Measurements from ENCODE around the gene SYTL1. TPM values are rescaled to one million over a fixed set of nuclear protein-coding genes. Genes with fewer than 3 reads are reported as not detected.

Gene SYTL1
- total and polyA plus RNA-seq, 9 of the 15 experiments (the other 6 are each of a cell fraction or from before 2014, with no cell fraction given), result 0.04 to 9.3 (median 1.7) TPM

DNA sequence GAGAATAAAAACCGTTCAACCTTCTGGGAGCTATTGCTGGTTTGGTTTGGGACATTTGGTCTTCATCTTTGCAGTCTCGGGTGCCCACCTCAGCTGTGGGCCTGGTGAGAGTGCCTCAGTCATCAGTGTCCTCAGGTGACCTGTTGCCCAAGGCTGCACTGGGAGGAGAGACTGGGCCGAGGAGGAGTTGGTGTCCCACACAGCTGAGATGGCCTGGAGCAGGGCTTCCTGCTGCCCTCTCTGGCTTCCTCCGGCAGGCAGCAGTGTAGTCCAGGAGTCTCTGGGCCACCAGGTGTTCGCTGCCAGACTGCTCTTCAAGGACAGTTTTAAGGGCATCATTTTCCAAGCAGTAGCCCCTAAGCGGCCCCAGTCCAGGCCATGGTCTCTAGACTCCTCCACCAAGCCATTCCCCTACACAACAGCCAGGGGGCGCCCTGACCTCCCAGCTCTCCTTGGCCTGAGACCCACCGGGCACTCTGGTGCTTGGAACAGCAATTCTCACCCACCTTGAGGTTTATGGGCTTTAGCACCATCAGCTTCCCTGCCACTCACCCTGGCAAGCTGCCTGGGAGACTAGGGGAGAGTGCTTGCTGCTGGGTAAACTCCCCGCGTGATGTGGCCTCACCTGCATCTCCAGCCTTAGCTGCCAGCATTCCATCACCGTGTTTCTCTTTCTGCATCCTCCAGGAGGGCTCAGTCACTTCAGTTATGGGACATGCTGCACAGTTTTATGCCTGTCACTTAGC lies 9.1 kb upstream of the SYTL1 start (continued):
- TF ChIP-seq, protein P1, sequence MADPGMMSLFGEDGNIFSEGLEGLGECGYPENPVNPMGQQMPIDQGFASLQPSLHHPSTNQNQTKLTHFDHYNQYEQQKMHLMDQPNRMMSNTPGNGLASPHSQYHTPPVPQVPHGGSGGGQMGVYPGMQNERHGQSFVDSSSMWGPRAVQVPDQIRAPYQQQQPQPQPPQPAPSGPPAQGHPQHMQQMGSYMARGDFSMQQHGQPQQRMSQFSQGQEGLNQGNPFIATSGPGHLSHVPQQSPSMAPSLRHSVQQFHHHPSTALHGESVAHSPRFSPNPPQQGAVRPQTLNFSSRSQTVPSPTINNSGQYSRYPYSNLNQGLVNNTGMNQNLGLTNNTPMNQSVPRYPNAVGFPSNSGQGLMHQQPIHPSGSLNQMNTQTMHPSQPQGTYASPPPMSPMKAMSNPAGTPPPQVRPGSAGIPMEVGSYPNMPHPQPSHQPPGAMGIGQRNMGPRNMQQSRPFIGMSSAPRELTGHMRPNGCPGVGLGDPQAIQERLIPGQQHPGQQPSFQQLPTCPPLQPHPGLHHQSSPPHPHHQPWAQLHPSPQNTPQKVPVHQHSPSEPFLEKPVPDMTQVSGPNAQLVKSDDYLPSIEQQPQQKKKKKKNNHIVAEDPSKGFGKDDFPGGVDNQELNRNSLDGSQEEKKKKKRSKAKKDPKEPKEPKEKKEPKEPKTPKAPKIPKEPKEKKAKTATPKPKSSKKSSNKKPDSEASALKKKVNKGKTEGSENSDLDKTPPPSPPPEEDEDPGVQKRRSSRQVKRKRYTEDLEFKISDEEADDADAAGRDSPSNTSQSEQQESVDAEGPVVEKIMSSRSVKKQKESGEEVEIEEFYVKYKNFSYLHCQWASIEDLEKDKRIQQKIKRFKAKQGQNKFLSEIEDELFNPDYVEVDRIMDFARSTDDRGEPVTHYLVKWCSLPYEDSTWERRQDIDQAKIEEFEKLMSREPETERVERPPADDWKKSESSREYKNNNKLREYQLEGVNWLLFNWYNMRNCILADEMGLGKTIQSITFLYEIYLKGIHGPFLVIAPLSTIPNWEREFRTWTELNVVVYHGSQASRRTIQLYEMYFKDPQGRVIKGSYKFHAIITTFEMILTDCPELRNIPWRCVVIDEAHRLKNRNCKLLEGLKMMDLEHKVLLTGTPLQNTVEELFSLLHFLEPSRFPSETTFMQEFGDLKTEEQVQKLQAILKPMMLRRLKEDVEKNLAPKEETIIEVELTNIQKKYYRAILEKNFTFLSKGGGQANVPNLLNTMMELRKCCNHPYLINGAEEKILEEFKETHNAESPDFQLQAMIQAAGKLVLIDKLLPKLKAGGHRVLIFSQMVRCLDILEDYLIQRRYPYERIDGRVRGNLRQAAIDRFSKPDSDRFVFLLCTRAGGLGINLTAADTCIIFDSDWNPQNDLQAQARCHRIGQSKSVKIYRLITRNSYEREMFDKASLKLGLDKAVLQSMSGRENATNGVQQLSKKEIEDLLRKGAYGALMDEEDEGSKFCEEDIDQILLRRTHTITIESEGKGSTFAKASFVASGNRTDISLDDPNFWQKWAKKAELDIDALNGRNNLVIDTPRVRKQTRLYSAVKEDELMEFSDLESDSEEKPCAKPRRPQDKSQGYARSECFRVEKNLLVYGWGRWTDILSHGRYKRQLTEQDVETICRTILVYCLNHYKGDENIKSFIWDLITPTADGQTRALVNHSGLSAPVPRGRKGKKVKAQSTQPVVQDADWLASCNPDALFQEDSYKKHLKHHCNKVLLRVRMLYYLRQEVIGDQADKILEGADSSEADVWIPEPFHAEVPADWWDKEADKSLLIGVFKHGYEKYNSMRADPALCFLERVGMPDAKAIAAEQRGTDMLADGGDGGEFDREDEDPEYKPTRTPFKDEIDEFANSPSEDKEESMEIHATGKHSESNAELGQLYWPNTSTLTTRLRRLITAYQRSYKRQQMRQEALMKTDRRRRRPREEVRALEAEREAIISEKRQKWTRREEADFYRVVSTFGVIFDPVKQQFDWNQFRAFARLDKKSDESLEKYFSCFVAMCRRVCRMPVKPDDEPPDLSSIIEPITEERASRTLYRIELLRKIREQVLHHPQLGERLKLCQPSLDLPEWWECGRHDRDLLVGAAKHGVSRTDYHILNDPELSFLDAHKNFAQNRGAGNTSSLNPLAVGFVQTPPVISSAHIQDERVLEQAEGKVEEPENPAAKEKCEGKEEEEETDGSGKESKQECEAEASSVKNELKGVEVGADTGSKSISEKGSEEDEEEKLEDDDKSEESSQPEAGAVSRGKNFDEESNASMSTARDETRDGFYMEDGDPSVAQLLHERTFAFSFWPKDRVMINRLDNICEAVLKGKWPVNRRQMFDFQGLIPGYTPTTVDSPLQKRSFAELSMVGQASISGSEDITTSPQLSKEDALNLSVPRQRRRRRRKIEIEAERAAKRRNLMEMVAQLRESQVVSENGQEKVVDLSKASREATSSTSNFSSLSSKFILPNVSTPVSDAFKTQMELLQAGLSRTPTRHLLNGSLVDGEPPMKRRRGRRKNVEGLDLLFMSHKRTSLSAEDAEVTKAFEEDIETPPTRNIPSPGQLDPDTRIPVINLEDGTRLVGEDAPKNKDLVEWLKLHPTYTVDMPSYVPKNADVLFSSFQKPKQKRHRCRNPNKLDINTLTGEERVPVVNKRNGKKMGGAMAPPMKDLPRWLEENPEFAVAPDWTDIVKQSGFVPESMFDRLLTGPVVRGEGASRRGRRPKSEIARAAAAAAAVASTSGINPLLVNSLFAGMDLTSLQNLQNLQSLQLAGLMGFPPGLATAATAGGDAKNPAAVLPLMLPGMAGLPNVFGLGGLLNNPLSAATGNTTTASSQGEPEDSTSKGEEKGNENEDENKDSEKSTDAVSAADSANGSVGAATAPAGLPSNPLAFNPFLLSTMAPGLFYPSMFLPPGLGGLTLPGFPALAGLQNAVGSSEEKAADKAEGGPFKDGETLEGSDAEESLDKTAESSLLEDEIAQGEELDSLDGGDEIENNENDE (IDR thresholded peaks at IDR 0.05; ENCODE audit: low read depth, low read length), result no peak
- TF ChIP-seq SMC3 (conservative IDR thresholded peaks at IDR 0.05; ENCODE audit: insufficient read depth, low read depth, low read length), result peak; percentile 76
- 0 out of 2 replicates have a peak, but pooled peaks have one; percentile 22 for TF ChIP-seq RB1 (IDR thresholded peaks at IDR 0.05; ENCODE audit: low read depth)
- TF ChIP-seq NEUROD1 (IDR thresholded peaks at IDR 0.05; ENCODE audit: borderline replicate concordance, low read depth, low read length, partially characterized antibody), result peak; percentile 16
- peak; percentile 23; the same call in 1 of the 2 replicates for TF ChIP-seq CBFB (CRISPR knock-in tag; IDR thresholded peaks at IDR 0.05)
- 0 out of 2 replicates have a peak, but pooled peaks have one; percentile 43 for TF ChIP-seq ZNF282 (CRISPR knock-in tag; IDR thresholded peaks at IDR 0.05)
- TF ChIP-seq, protein P2, sequence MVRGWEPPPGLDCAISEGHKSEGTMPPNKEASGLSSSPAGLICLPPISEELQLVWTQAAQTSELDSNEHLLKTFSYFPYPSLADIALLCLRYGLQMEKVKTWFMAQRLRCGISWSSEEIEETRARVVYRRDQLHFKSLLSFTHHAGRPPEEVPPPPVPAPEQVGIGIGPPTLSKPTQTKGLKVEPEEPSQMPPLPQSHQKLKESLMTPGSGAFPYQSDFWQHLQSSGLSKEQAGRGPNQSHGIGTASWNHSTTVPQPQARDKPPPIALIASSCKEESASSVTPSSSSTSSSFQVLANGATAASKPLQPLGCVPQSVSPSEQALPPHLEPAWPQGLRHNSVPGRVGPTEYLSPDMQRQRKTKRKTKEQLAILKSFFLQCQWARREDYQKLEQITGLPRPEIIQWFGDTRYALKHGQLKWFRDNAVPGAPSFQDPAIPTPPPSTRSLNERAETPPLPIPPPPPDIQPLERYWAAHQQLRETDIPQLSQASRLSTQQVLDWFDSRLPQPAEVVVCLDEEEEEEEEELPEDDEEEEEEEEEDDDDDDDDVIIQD (CRISPR knock-in tag; IDR thresholded peaks at IDR 0.05), result no peak
- TF ChIP-seq EP300 (IDR thresholded peaks at IDR 0.05; ENCODE audit: low read length), result no peak
- TF ChIP-seq BDP1 (IDR thresholded peaks at IDR 0.05; ENCODE audit: insufficient read depth, insufficient read length), result no peak
- no peak for TF ChIP-seq TCF7L2 (IDR thresholded peaks at IDR 0.05; ENCODE audit: low read depth, low read length)
- TF ChIP-seq, protein P3, sequence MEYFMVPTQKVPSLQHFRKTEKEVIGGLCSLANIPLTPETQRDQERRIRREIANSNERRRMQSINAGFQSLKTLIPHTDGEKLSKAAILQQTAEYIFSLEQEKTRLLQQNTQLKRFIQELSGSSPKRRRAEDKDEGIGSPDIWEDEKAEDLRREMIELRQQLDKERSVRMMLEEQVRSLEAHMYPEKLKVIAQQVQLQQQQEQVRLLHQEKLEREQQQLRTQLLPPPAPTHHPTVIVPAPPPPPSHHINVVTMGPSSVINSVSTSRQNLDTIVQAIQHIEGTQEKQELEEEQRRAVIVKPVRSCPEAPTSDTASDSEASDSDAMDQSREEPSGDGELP (CRISPR knock-in tag; IDR thresholded peaks at IDR 0.05; ENCODE audit: borderline replicate concordance), result peak; percentile 31; the same call in 1 of the 2 replicates
- TF ChIP-seq, protein P4, sequence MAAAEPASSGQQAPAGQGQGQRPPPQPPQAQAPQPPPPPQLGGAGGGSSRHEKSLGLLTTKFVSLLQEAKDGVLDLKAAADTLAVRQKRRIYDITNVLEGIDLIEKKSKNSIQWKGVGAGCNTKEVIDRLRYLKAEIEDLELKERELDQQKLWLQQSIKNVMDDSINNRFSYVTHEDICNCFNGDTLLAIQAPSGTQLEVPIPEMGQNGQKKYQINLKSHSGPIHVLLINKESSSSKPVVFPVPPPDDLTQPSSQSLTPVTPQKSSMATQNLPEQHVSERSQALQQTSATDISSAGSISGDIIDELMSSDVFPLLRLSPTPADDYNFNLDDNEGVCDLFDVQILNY (CRISPR knock-in tag; IDR thresholded peaks at IDR 0.05), result 0 out of 2 replicates have a peak, but pooled peaks have one; percentile 38

Data from K562 (cell line).